K562 treated with DMSO at 1 percent for 12 hours (cell line): ENCODE data around the gene ERN1. TPM values are rescaled to one million over a fixed set of nuclear protein-coding genes. Genes with fewer than 3 reads are reported as not detected.

Experiments used
- total RNA-seq: library from RNA; unstranded; fragments of 300-600 nt; gene quantifications from 2 replicates; pipeline ENCODE4 v1.2.3, GENCODE V29; 2022; ENCODE audit not compliant: insufficient read depth

ERN1 gene
- total RNA-seq, result 7.9 and 18.9 TPM in 2 replicates

DNA sequence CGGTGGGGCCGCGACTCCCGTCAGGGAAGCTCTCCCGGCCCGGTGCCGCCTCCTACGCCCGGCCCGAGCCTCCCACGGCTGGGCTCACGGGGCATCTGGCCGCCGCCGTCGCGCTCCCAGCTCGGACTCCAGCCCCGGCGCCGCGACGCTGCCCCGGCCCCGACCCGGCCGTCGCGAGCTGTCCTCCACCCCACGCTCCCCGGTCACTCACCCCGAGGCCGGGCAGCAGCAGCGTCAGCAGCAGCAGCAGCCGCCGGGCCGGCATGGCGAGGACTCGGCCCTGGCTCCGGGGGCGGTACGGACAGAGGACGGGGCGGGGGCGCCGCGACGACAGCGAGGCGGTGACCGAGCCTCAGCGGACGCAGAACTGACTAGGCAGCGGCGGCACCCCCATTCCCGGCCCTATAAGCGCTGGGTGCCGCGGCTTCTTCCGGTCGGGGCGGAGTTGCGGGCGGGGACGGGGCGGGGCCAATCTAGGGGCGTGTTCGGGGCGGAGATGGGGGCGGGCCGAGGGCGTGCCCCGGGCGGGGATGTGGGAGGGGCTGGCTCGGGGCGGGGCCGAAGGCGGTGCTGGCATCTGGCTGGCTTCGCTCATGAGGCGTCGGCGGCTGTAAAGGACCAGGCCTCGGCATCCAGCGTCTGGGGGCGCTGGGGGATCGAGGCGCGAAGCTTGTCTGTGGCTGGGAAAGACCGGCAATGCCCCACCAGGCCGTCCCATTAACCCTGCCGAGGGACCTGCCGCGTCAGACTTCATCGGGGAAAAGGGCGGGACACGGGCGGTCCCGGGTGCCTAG, at the start of gene ERN1:
ERN1 (minus strand) TSS at position 380 of the 794 bp plus-strand sequence; CDS start at position 265, 115 bp downstream.

DNA sequence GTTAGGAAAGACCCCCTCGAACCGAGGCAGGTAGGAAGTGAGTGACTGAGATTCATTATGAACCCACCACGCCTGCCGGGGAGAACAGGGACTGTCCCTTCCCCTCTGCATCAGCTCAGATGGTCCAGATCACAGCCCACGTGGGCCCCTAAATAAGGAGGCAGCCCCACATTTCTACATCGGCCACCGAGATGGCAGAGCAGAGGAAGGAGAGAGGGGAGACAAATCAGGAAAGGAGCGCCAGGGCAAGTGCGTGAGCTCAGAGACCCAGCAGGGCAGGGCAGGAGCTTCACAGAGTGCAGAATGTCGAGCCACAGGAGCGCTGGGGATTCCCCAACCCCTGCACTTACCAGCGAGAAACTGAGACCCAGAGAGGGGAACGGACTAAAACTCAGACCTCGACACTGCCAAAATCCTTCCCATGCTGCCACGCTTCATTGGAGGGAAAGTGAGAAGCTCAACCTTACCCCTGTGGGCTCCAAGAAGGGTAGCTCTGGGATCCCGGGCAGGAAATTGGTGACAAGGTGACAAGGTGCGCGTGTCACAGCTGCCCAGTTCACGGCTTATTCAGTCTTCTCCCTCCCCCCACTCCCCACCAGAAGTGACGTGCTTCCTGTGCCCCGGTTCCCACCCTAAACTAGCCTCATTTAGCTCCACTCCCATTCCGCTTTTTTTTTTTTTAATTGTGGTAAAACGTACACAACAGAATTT, 109.7 kb downstream of the ERN1 start, which contains the start of gene ICAM2:
ICAM2 (minus strand) TSS at position 578 of the 711 bp plus-strand sequence. CDS start 13,942 bp downstream, outside the sequence.

DNA sequence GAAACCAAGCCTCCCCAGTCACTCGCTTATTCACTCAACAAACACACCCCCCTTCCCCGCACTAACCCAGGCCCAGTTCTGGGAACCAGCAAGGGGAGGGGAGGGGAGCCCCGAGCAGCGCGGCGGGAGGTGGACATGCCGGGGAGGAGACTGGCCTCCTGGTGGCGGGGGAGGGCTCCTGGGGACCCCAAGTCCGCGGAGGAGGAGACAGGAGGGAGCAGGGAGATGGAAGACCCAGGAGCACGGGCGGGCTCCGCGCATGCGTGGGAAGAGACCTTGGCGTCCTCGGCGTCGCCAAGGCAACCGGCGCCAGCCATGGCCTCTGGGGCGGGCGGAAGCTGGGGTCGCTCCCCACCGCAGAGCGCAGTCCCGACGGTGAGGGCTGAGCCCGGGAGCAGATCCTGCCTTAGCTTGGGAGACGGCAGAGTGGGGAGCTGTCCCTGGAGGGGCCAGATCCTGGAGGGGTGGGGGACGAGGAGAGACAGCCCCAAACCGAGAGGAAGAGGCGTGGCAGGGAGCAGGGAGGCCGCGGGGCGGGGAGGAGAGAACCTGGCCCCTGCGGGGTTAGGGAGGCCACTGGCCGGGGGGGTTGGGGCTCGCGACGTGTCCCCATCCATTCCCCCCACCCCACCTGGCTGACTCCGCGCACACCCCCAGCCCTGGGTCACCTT, 131.8 kb downstream of the ERN1 start, which contains the start of gene PRR29:
PRR29 (plus strand) TSS at position 302 of the 671 bp plus-strand sequence; CDS start at position 316, 14 bp downstream.

Other genes starting within 250 kb of the ERN1 start
- not detected in 2 replicates for gene GH2, start 248.2 kb downstream of the ERN1 start, total RNA-seq
- gene CSH1, start 233.6 kb downstream of the ERN1 start, total RNA-seq, result not detected in 2 replicates
- not detected in 2 replicates for gene CSHL1, start 218.9 kb downstream of the ERN1 start, total RNA-seq
- not detected in 2 replicates for gene GH1, start 211.3 kb downstream of the ERN1 start, total RNA-seq
- not detected in 2 replicates for gene CD79B, start 197.8 kb downstream of the ERN1 start, total RNA-seq
- 0.22 and 0.44 TPM in 2 replicates for gene SCN4A, start 157.2 kb downstream of the ERN1 start, total RNA-seq
- 0.81 and 3.2 TPM in 2 replicates for gene PRR29, start 131.8 kb downstream of the ERN1 start, total RNA-seq
- gene ICAM2, start 109.5 kb downstream of the ERN1 start, total RNA-seq, result 40.6 and 54.9 TPM in 2 replicates
- gene TEX2, start 133.1 kb upstream of the ERN1 start, total RNA-seq, result 4.5 and 15.6 TPM in 2 replicates